ENCODE data around the gene CD276. TPM values are rescaled to one million over a fixed set of nuclear protein-coding genes. Genes with fewer than 3 reads are reported as not detected.

CD276 gene
- total RNA-seq, 1 experiment from 2014 or later: 133 TPM

GRCh38 chr15:73718694-73719093 is 34.5 kb downstream of the CD276 start:
- H4K5ac ChIP-seq (ENCODE audit: insufficient read length, low read depth, low read length): no peak overlapping the region
- no peak overlapping the region for H3K9ac ChIP-seq (ENCODE audit: extremely low read depth, insufficient read length, low read length)
- no peak overlapping the region for H3K4me3 Mint-ChIP-seq
- TF ChIP-seq CTCF (conservative IDR thresholded peaks at IDR 0.05): no peak
- no peak overlapping the region for H2BK15ac ChIP-seq (ENCODE audit: low read depth, low read length)
- peaks cover 2 to 8% (median 2%) of the 10 kb centered on the region in 3 experiments; a peak in 6 of 7 replicates for H3K36me3 Mint-ChIP-seq (ENCODE audit: insufficient read depth in 1 of 3, low read depth in 3 of 3)
- no peak overlapping the region for H3K27ac Mint-ChIP-seq
- no peak overlapping the region for H3K4ac ChIP-seq (ENCODE audit: low read depth, low read length)
- no peak overlapping the region for H2BK5ac ChIP-seq (ENCODE audit: insufficient read length, low read length)
- no peak overlapping the region for H4K91ac ChIP-seq (ENCODE audit: insufficient read length, low read depth, low read length)
- no peak overlapping the region for H3K14ac ChIP-seq (ENCODE audit: insufficient read depth, low read length)
- H3K9me3 ChIP-seq (ENCODE audit: control insufficient read depth, low read depth, low read length): no peaks in the 10 kb centered on the region
- H2BK12ac ChIP-seq (ENCODE audit: insufficient read length, low read depth, low read length): no peak overlapping the region
- H3K23me2 ChIP-seq (ENCODE audit: insufficient read length, low read depth, low read length, poor library complexity, severe bottlenecking): no peaks in the 10 kb centered on the region
- no peaks in the 10 kb centered on the region for H3K4me1 ChIP-seq (ENCODE audit: insufficient read depth, low read length)
- H3K23ac ChIP-seq (ENCODE audit: insufficient read length, low read depth, low read length): no peak overlapping the region
- H3K79me1 ChIP-seq (ENCODE audit: insufficient read depth, low read depth, low read length, poor library complexity, severe bottlenecking): no peaks in the 10 kb centered on the region
- H3K4me2 ChIP-seq (ENCODE audit: insufficient read depth, insufficient read length, low read length): no peak overlapping the region
- H3K27ac ChIP-seq (ENCODE audit: insufficient read length, low read depth, low read length): no peak overlapping the region
- no peaks in the 10 kb centered on the region; the same call in 1 of the 2 replicates for H3K27me3 Mint-ChIP-seq (ENCODE audit: low read depth)
- no peak overlapping the region for H2BK20ac ChIP-seq (ENCODE audit: low read depth, low read length, poor library complexity, severe bottlenecking)
- no peak overlapping the region for H2BK120ac ChIP-seq (ENCODE audit: low read depth, low read length, poor library complexity, severe bottlenecking)
- no peak for DNase-seq
- peaks cover 3 to 5% of the 10 kb centered on the region in 2 experiments; a peak in 2 of 4 replicates for H3K4me1 Mint-ChIP-seq
- no peak overlapping the region for H3K18ac ChIP-seq (ENCODE audit: insufficient read length, low read depth, low read length)
- H3K27me3 ChIP-seq (ENCODE audit: insufficient read depth, low read length): no peaks in the 10 kb centered on the region; the same call in 1 of the 2 replicates
- no peaks in the 10 kb centered on the region for H4K20me1 ChIP-seq (ENCODE audit: control insufficient read depth, insufficient read depth, insufficient read length)
- no peak overlapping the region for H2AK5ac ChIP-seq (ENCODE audit: insufficient read length, low read length)
- WGBS (ENCODE audit: extremely low coverage, insufficient read length, low lambda C conversion rate): no CpG with 5 or more reads among the region's 4 CpGs
- H3K9me3 Mint-ChIP-seq: no peaks in the 10 kb centered on the region
- H2AFZ ChIP-seq (ENCODE audit: low read length): no peak overlapping the region
- no peak overlapping the region for H4K8ac ChIP-seq (replicated peaks; ENCODE audit: insufficient read length, low read depth, low read length)
- no peak overlapping the region for H3T11ph ChIP-seq (ENCODE audit: low read length)
- H3K79me2 ChIP-seq (ENCODE audit: insufficient read depth, low read length): no peaks in the 10 kb centered on the region
- no peak overlapping the region for H3K56ac ChIP-seq (ENCODE audit: insufficient read length, low read depth, low read length)
